Ramos (cell line): ENCODE measurements around the gene FCF1.

Experiments
- in situ Hi-C: fragments of 300-500 bp; cut with MboI; formaldehyde crosslinking; loops from one replicate; pipeline ENCODE4 v1.14.3; 2022; ENCODE audit warnings: low sequenced_read_pairs; ENCODE audit not compliant: unreplicated experiment

The FCF1 gene

GRCh38 chr14:74762917-74763802, 50.2 kb downstream of the FCF1 start, which contains the start of gene YLPM1:
Gene YLPM1 (plus strand): TSS chr14:74763316. CDS start chr14:74763490, 174 bp downstream.
- in situ Hi-C loops: no loop called here

GRCh38 chr14:74763803-74764531, 51.0 kb downstream of the FCF1 start:
- in situ Hi-C loops: no loop called here

- in situ Hi-C loops: no loop called here
Observed at GRCh38 chr14:74765721-74766120, 52.8 kb downstream of the FCF1 start.

GRCh38 chr14:74771399-74771798, 58.5 kb downstream of the FCF1 start:
- in situ Hi-C loops: no loop called here

- in situ Hi-C loops: no loop called here
Observed at GRCh38 chr14:74784634-74785033, 71.7 kb downstream of the FCF1 start.

GRCh38 chr14:74785056-74785613, 72.2 kb downstream of the FCF1 start:
- in situ Hi-C loops: no loop called here

- in situ Hi-C loops: no loop called here
Observed at GRCh38 chr14:74786796-74787315, 73.9 kb downstream of the FCF1 start.
